Liver (tissue), 3 donors: ENCODE measurements around the gene C1QL4.

Experiments
- ATF3 ChIP-seq: IDR thresholded peaks from 2 replicates; pipeline ENCODE4 v1.6.1; 2016; ENCODE audit warnings: antibody characterized with exemption
- JUND ChIP-seq, 2 donors: IDR thresholded peaks; 2 replicates each; pipeline ENCODE4 v1.6.1; 2016; ENCODE audit warnings: antibody characterized with exemption in 2 of 2
- MAX ChIP-seq: IDR thresholded peaks from 2 replicates; pipeline ENCODE4 v1.6.1; 2016; ENCODE audit warnings: antibody characterized with exemption
- RAD21 ChIP-seq, 2 donors: IDR thresholded peaks; 2 replicates each; pipeline ENCODE4 v1.6.1; 2016; ENCODE audit warnings: antibody characterized with exemption in 2 of 2, mild to moderate bottlenecking in 2 of 2
- SP1 ChIP-seq: IDR thresholded peaks from 2 replicates; pipeline ENCODE4 v1.6.1; 2018; ENCODE audit warnings: antibody characterized with exemption, mild to moderate bottlenecking
- TAF1 ChIP-seq: conservative IDR thresholded peaks from 2 replicates; pipeline ENCODE4 v1.6.1; 2016; ENCODE audit warnings: antibody characterized with exemption, mild to moderate bottlenecking
- YY1 ChIP-seq: IDR thresholded peaks from 2 replicates; pipeline ENCODE4 v1.6.1; 2016; ENCODE audit warnings: antibody characterized with exemption, mild to moderate bottlenecking
- TF ChIP-seq, protein P1 (sequence below): fragments of 150-350 bp; IDR thresholded peaks from 2 replicates; pipeline ENCODE4 v1.5.1; 2017; ENCODE audit warnings: improper control_type of control experiment, low read depth, low read length; ENCODE audit not compliant: missing input control
- TF ChIP-seq, protein P2 (sequence below): IDR thresholded peaks from 2 replicates; pipeline ENCODE4 v1.6.1; 2016; ENCODE audit warnings: antibody characterized with exemption, mild to moderate bottlenecking
- donor health status: healthy.
- donor health status: healthy.

DNA sequence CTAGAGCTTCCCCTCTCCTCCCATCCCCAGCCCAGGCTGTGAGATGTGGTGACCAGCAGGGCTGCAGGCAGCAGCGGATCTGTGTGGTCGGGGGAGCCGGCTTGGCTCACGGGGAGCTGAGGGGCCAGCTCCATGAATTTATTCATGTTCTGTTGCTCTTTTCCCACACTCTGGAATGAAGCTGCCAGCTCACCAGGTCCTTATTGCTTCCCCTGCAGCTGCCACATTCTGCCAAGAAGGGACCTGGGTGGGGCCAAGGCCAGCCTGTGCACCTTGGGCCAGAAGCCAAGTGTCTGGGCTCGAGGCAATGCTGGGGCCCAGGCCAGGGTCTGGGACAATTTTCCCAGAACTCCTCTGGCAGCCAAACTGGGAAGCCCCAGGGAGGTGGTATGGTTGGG, 2.5 kb upstream of the C1QL4 start:
- TF ChIP-seq, protein P1, sequence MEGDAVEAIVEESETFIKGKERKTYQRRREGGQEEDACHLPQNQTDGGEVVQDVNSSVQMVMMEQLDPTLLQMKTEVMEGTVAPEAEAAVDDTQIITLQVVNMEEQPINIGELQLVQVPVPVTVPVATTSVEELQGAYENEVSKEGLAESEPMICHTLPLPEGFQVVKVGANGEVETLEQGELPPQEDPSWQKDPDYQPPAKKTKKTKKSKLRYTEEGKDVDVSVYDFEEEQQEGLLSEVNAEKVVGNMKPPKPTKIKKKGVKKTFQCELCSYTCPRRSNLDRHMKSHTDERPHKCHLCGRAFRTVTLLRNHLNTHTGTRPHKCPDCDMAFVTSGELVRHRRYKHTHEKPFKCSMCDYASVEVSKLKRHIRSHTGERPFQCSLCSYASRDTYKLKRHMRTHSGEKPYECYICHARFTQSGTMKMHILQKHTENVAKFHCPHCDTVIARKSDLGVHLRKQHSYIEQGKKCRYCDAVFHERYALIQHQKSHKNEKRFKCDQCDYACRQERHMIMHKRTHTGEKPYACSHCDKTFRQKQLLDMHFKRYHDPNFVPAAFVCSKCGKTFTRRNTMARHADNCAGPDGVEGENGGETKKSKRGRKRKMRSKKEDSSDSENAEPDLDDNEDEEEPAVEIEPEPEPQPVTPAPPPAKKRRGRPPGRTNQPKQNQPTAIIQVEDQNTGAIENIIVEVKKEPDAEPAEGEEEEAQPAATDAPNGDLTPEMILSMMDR: no peak
- TF ChIP-seq RAD21 (IDR thresholded peaks at IDR 0.05): no peak
- TF ChIP-seq YY1: no peak
- no peak for TF ChIP-seq TAF1
- TF ChIP-seq MAX: no peak
- TF ChIP-seq SP1: no peak
- TF ChIP-seq JUND (IDR thresholded peaks at IDR 0.05): no peak
- TF ChIP-seq ATF3: no peak
- TF ChIP-seq, protein P2, sequence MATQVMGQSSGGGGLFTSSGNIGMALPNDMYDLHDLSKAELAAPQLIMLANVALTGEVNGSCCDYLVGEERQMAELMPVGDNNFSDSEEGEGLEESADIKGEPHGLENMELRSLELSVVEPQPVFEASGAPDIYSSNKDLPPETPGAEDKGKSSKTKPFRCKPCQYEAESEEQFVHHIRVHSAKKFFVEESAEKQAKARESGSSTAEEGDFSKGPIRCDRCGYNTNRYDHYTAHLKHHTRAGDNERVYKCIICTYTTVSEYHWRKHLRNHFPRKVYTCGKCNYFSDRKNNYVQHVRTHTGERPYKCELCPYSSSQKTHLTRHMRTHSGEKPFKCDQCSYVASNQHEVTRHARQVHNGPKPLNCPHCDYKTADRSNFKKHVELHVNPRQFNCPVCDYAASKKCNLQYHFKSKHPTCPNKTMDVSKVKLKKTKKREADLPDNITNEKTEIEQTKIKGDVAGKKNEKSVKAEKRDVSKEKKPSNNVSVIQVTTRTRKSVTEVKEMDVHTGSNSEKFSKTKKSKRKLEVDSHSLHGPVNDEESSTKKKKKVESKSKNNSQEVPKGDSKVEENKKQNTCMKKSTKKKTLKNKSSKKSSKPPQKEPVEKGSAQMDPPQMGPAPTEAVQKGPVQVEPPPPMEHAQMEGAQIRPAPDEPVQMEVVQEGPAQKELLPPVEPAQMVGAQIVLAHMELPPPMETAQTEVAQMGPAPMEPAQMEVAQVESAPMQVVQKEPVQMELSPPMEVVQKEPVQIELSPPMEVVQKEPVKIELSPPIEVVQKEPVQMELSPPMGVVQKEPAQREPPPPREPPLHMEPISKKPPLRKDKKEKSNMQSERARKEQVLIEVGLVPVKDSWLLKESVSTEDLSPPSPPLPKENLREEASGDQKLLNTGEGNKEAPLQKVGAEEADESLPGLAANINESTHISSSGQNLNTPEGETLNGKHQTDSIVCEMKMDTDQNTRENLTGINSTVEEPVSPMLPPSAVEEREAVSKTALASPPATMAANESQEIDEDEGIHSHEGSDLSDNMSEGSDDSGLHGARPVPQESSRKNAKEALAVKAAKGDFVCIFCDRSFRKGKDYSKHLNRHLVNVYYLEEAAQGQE: no peak
